CD4-positive, alpha-beta T cell treated with Interleukin-15 for 4 hours (primary cell): ENCODE measurements around the gene PAK1IP1.
A peak's percentile ranks its signal among the peaks of the same experiment; 100 is the strongest.
"Not testable (repeated sequence)": the region's sequence is repeated elsewhere in the genome, so short reads cannot be mapped to it uniquely, and the experiment has no call there.

Experiments
- DNase-seq: peaks from one replicate; pipeline ENCODE4 v3.0.0-alpha.2; 2020; ENCODE audit warnings: low spot score

PAK1IP1 gene

DNA sequence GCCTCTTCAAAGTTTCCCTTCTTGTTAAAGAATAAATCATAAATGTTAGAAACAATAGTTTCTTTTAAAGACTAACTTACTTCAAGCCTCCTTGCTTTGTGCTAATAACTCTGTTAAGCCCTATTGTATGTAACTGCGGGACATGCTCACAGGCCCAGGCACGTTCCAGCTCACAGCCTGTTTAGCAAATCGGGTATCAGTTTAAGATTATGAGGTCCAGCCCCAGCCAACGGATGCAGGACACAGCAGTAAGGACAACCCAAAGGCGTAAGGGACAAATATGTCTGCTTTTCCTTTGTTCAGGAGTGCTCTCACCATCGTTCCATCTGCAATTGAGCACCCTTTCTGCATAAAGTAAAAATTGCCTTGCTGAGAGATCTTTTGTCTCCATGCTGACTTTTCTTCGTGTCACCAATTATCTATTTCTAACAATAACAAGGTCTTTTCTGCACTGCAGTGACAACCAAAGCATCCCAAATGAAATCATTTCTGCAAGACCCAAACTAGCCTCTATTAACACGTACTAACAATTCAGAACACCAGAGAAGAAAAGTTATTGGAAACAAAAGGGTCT lies 1.7 kb upstream of the PAK1IP1 start:
- DNase-seq = no peak

- DNase-seq = no peak
These were observed 400 bp downstream of the PAK1IP1 start for GRCh38 chr6:10695086-10695657.

DNA sequence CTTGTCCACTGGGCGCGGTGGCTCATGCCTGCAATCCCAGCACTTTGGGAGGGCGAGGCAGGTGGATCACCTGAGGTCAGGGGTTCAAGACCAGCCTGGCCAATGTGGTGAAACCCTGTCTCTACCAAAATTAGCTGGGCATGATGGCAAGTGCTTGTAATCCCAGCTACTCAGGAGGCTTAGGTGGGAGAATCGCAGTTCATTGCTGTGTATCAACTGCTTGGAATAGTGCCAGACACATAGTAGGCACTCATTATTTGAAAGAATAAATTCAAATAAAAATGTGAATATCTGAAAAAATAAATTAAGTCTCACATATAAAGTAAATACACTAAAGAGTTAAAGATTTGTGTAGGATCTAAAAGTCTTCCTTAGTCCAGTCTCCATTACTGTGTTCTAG lies 1.9 kb downstream of the PAK1IP1 start:
- no peak for DNase-seq

GRCh38 chr6:10713962-10714361 lies 19.2 kb downstream of the PAK1IP1 start:
- DNase-seq = no peak

DNA sequence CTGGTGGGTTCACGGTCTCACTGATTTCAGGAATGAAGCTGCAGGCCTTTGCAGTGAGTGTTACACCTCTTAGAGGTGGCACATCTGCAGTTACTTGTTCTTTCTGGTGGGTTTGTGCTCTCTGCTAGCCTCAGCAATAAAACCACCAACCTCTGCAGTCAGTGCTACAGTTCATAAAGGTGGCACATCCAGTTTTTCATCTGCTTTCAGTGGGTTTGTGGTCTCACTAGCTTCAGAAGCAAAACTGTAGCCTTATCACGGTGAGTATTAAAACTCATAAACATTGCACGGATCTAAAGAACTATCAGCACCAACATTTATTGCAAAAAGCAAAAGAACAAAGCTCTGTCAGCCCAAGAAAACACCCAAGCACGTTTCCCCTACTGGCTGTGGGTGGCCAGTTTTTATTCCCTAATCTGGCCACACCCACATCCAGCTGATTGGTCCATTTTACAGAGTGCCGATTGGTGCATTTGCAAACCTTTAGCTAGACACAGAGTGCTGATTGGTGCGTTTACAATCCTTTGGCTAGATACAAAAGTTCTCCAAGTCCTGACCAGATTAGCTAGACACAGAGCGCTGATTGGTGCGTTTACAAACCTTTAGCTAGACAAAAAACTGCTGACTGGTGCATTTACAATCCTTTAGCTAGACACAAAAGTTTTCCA lies 24.7 kb downstream of the PAK1IP1 start:
- DNase-seq = peak; percentile 34

DNA sequence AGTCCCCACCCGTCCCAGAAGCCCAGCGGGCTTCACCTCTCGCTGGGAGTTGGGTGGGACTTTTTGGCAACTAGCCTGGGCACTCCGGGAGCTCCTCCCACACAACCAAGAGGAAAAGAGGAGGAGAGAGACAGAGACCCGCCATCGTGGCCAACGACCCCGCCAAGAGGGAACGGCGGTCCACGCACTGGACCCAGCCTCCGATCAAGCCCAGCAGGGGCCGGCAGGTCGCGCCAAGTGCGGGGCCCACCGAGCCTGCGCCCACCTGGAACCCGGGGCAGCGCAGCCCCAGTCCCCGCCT lies 25.1 kb downstream of the PAK1IP1 start:
- DNase-seq = no peak

- DNase-seq = peak; percentile 53
These were observed 25.6 kb downstream of the PAK1IP1 start for GRCh38 chr6:10720265-10720959.

- DNase-seq = peak; percentile 14
These were observed 26.4 kb downstream of the PAK1IP1 start for GRCh38 chr6:10720960-10721849.

DNA sequence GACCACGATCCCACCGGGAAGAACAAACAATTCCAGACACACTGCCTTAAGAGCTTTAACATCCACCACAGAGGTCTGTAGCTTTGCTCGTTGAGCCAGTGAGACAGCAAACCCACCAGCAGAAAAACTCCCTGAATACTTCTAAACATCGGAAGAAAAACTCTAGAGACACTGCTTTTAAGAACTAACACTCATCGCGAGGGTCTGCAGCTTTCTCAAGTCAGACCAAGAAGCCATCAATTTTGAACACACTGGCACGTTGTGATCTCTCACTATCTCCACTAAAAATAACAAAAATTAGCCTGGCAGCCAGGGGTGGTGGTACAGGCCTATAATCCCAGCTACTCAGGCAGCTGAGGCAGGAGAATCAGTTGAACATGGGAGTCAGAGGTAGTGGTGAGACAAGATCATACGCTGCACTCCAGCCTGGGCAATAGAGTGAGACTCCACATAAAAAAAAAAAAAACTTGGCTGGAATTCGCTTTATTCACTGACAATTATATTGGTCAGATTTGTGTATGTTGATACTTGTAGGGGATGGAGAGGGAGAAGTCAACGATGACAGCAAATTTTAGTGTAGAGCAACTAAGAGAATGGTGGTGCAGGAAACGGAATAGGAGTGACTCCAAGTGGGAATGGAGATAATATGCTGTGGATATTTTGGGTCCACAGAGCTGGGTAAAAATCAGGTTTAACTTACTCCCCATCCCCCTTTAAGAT lies 27.2 kb downstream of the PAK1IP1 start:
- no peak for DNase-seq

GRCh38 chr6:10722570-10722819 lies 27.7 kb downstream of the PAK1IP1 start:
- no peak for DNase-seq

DNA sequence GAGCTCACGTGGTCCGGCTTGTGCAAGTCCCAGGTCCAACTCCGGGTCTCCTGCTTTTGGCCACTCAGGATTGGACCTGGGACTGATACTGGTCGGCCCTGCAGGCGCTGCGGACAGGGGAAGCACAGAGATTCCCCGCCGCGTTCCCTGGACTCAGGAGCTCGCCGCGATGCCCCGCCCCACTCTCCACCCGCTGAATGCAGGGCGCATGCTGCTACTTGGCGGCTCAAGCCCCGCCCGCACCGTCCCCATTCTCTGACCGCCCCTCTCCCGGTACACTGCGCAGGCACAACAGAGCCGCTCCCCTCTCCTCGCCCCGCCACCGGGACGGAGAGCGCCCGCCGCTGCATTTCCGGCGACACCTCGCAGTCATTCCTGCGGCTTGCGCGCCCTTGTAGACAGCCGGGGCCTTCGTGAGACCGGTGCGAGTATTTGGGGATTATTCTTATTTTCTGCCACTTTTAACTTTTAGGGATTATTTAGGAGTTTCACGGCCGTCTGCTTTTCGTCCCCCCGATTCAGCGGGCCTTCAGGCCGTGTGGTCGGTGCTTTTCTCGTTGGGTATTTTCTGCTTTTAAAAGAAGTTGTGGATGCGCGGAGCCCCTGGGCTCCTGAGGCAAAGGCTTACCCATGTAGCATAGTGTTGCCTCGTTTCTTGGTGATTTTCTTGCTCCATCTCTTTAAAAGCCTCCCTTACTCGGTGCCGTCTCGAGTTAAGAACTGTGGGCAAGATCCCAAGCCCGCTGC lies 28.2 kb downstream of the PAK1IP1 start, which contains the start of gene TMEM14C:
TSS of gene TMEM14C (plus strand) at position 251 of the 747 bp plus-strand sequence. CDS start 1,544 bp downstream, outside the sequence.
- DNase-seq = peak; percentile 80

GRCh38 chr6:10723567-10723881 lies 28.8 kb downstream of the PAK1IP1 start:
- no peak for DNase-seq

DNA sequence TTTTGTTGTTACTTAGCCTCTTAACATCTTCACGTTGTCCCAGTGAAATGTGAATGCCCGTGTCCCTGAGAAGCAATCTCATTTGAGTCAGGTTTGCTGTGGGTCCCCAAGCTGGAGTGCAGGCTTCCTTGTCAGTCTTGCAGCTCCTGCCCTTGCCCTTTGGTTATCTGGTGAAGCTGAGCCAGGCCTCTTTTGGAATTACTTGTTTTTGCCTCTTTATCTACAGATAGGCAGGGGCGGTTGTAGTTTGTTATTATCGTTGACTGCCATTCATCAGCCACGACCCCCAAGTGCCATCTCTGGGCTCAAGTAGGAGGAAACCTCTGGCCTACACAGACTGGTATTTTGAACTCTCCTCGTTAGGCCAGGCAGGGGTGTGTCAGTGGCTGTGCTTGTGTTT lies 30.3 kb downstream of the PAK1IP1 start:
- DNase-seq = no peak

GRCh38 chr6:10725716-10726115 lies 30.9 kb downstream of the PAK1IP1 start:
- no peak for DNase-seq

GRCh38 chr6:10730254-10730653 lies 35.5 kb downstream of the PAK1IP1 start:
- no peak for DNase-seq

DNA sequence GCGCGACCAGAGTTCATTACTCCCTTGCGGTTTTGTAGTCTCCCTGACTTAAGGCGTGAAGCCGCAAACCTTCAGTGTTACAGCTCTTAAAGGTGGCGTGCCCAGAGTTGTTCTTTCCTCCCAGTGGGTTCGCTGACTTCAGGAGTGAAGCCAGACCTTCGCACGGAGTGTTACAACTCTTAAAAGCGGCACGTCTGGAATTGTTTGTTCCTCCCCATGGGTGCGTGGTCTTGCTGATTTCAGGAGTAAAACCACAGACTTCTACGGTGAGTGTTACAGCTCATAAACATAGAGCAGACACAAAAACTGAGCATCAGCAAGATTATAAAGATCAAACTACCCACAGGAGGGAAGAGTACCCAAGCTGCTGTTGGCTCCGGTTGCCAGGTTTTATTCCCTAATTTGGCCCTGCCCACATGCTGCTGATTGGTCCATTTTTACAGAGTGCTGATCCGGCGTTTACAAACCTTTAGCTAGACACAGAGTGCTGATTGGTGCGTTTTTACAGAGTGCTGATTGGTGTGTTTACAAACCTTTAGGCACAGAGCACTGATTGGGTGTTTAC lies 38.5 kb downstream of the PAK1IP1 start:
- DNase-seq = peak; percentile 34

- no peak for DNase-seq
These were observed 39.1 kb downstream of the PAK1IP1 start for GRCh38 chr6:10733863-10734262.

- DNase-seq = no peak
These were observed 42.0 kb downstream of the PAK1IP1 start for GRCh38 chr6:10736731-10737130.

- DNase-seq = no peak
These were observed 45.3 kb downstream of the PAK1IP1 start for GRCh38 chr6:10740061-10740460.

DNA sequence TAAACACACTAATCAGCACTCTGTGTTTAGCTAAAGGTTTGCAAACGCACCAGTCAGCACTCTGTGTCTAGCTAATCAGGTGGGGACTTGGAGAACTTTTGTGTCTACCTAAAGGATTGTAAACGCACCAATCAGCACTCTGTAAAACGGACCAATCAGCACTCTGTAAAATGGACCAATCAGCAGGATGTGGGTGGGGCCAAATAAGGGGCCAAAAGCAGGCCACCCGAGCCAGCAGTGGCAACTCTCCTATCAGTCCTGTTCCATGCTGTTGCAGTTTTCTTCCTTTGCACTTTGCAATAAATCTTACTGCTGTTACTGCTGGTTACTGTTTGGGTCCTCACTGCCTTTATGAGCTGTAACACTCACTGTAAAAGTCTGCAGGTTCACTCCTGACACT lies 46.9 kb downstream of the PAK1IP1 start:
- DNase-seq = not testable (repeated sequence)

DNA sequence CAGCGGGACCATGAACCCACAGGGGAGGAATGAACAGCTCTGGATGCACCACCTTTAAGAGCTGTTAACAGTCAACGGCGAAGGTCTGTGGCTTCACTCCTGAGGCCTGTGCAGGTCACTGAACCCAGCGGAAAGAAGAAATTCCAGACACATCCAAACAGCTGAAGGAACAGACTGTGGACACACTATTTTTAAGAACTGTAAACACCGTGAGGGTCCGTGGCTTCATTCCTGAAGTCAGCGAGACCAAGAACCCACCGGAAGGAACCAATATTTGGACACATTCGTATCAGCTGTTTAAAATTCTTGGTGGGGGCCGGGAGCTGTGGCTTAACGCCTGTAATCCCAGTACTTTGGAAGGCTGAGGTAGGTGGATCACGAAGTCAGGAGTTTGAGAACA lies 47.5 kb downstream of the PAK1IP1 start:
- no peak for DNase-seq
